Endodermal cell (in vitro differentiated cells): Measurements from ENCODE around the gene NAA40. TPM values are rescaled to one million over a fixed set of nuclear protein-coding genes. Genes with fewer than 3 reads are reported as not detected.

Experiments
- DNase-seq: peaks from one replicate; pipeline ENCODE4 v3.0.0-alpha.2; 2017
- H3K27ac ChIP-seq: 2 replicates; pipeline ENCODE4 v1.5.1; 2013; ENCODE audit warnings: mild to moderate bottlenecking, low read depth, low read length, moderate library complexity
- H3K27me3 ChIP-seq: 2 replicates; pipeline ENCODE4 v1.6.1; 2013; ENCODE audit warnings: mild to moderate bottlenecking, low read length, moderate library complexity; ENCODE audit not compliant: insufficient read depth, control insufficient read depth, poor library complexity, severe bottlenecking
- H3K36me3 ChIP-seq: 2 replicates; pipeline ENCODE4 v1.7.0; 2013; ENCODE audit warnings: mild to moderate bottlenecking, low read length, moderate library complexity; ENCODE audit not compliant: control insufficient read depth, insufficient read depth
- H3K4me1 ChIP-seq: one replicate; pipeline ENCODE4 v1.7.0; 2013; ENCODE audit warnings: low read length; ENCODE audit not compliant: control insufficient read depth, insufficient read depth
- H3K4me3 ChIP-seq: 2 replicates; pipeline ENCODE4 v1.5.1; 2013; ENCODE audit warnings: mild to moderate bottlenecking, low read length, moderate library complexity
- H3K9ac ChIP-seq: 2 replicates; pipeline ENCODE4 v1.6.1; 2013; ENCODE audit warnings: mild to moderate bottlenecking, low read length, moderate library complexity; ENCODE audit not compliant: poor library complexity, severe bottlenecking; ENCODE audit errors: extremely low read depth
- H3K9me3 ChIP-seq: 2 replicates; pipeline ENCODE4 v1.6.1; 2013; ENCODE audit warnings: mild to moderate bottlenecking, low read length, moderate library complexity; ENCODE audit not compliant: control insufficient read depth
- H3K27ac Mint-ChIP-seq: 2 replicates; pipeline ENCODE4 v1.8.0; 2020; ENCODE audit warnings: mixed read lengths
- H3K27me3 Mint-ChIP-seq: 2 replicates; pipeline ENCODE4 v1.8.0; 2021; ENCODE audit warnings: mild to moderate bottlenecking, mixed read lengths; ENCODE audit not compliant: insufficient read depth
- H3K36me3 Mint-ChIP-seq: 2 replicates; pipeline ENCODE4 v1.8.0; 2020; ENCODE audit warnings: low read depth, mixed read lengths
- H3K4me1 Mint-ChIP-seq: 2 replicates; pipeline ENCODE4 v1.8.0; 2020; ENCODE audit warnings: mixed read lengths
- H3K4me3 Mint-ChIP-seq: 2 replicates; pipeline ENCODE4 v1.8.0; 2020; ENCODE audit warnings: mild to moderate bottlenecking, moderate library complexity, mixed read lengths
- H3K9me3 Mint-ChIP-seq: 2 replicates; pipeline ENCODE4 v1.8.0; 2020; ENCODE audit warnings: mild to moderate bottlenecking, mixed read lengths
- WGBS, 2 experiments: methylation state at CpG; one replicate each; pipeline versions ENCODE4 v1.1.5 to v1.1.7; 2013; ENCODE audit warnings: missing lambda C conversion rate in 2 of 2, mixed read lengths in 1 of 2; ENCODE audit not compliant: insufficient coverage in 1 of 2, insufficient read length in 1 of 2; 5-methylcytosine and 5-hydroxymethylcytosine counted together
- total RNA-seq, 2 donors: library from RNA; stranded (reverse); fragmentation: NEBNext Ultra II Directional in 1 of 2; extraction: Animal tissue kit (Norgen Biotek cat#: 25700) in 1 of 2; gene quantifications; 2 replicates in 1 of 2; 3 replicates in 1 of 2; pipeline ENCODE4 v1.2.1, GENCODE V29; 2021
- TF ChIP-seq, protein P1 (sequence below): fragments of 200-600 bp; sonication (generic); conservative IDR thresholded peaks from 2 replicates; pipeline ENCODE4 v1.5.0; 2021; ENCODE audit warnings: antibody characterized with exemption, mild to moderate bottlenecking

Gene NAA40
- total RNA-seq, 2 donors from 2014 or later: 47.2 to 53.5 TPM

DNA sequence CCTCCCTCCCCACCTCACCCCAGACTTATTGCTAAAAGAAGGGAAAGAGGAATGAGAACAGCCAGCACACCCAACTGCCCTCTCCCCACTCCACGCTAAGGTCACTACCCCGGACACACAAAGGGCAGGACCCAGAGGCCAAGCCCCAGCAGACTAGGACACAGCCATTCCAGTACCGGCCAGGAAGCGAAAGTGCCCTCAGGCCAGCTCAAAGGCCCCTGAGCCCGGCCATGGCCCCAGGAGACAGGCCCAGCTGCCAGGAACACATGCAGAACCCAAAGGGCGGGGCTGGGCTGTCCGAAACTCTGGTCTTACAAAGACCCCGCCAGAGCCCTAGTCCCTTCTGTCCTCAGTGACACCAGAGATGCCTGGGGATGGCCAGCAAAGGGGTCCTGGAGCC is 27.4 kb upstream of the NAA40 start:
- Mint-ChIP-seq H3K4me3 (no peak overlapping the region), H3K36me3 (peaks cover 22% of the 10 kb centered on the region), H3K4me1 (peaks cover 7% of the 10 kb centered on the region), H3K27me3 (no peaks in the 10 kb centered on the region), H3K9me3 (no peaks in the 10 kb centered on the region), H3K27ac (peak overlapping the region; percentile 39)
- Histone ChIP-seq H3K4me1 (peaks cover 15% of the 10 kb centered on the region), H3K27me3 (no peaks in the 10 kb centered on the region), H3K27ac (peak overlapping the region; percentile 68), H3K36me3 (peaks cover 5% of the 10 kb centered on the region), H3K4me3 (no peak overlapping the region), H3K9me3 (no peaks in the 10 kb centered on the region), H3K9ac (no peak overlapping the region)
- TF ChIP-seq, protein P1, sequence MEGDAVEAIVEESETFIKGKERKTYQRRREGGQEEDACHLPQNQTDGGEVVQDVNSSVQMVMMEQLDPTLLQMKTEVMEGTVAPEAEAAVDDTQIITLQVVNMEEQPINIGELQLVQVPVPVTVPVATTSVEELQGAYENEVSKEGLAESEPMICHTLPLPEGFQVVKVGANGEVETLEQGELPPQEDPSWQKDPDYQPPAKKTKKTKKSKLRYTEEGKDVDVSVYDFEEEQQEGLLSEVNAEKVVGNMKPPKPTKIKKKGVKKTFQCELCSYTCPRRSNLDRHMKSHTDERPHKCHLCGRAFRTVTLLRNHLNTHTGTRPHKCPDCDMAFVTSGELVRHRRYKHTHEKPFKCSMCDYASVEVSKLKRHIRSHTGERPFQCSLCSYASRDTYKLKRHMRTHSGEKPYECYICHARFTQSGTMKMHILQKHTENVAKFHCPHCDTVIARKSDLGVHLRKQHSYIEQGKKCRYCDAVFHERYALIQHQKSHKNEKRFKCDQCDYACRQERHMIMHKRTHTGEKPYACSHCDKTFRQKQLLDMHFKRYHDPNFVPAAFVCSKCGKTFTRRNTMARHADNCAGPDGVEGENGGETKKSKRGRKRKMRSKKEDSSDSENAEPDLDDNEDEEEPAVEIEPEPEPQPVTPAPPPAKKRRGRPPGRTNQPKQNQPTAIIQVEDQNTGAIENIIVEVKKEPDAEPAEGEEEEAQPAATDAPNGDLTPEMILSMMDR: no peak
- DNase-seq: peak; percentile 58
- 89 to 91% methylated on average over 7 to 8 of the region's 8 CpGs for WGBS, 2 experiments

GRCh38 chr11:63911876-63912275 is 26.9 kb upstream of the NAA40 start:
- peaks cover 22% of the 10 kb centered on the region for H3K36me3 Mint-ChIP-seq
- TF ChIP-seq, protein P1: no peak
- DNase-seq: no peak
- no peaks in the 10 kb centered on the region for H3K27me3 Mint-ChIP-seq
- no peaks in the 10 kb centered on the region for H3K9me3 ChIP-seq
- peaks cover 5% of the 10 kb centered on the region for H3K36me3 ChIP-seq
- WGBS, 2 experiments: 95% methylated on average over 22 of the region's 22 CpGs; no CpG with 5 or more reads in 1 of the 2 experiments
- H3K27ac Mint-ChIP-seq: no peak overlapping the region
- H3K9me3 Mint-ChIP-seq: no peaks in the 10 kb centered on the region
- no peak overlapping the region for H3K9ac ChIP-seq
- peaks cover 15% of the 10 kb centered on the region for H3K4me1 ChIP-seq
- peak overlapping the region; percentile 68 for H3K27ac ChIP-seq
- H3K27me3 ChIP-seq: no peaks in the 10 kb centered on the region
- no peak overlapping the region for H3K4me3 ChIP-seq
- no peak overlapping the region for H3K4me3 Mint-ChIP-seq
- peaks cover 7% of the 10 kb centered on the region for H3K4me1 Mint-ChIP-seq

GRCh38 chr11:63912678-63913077 is 26.1 kb upstream of the NAA40 start:
- Histone ChIP-seq H3K36me3 (peaks cover 5% of the 10 kb centered on the region), H3K4me3 (no peak overlapping the region), H3K27ac (no peak overlapping the region), H3K4me1 (peaks cover 15% of the 10 kb centered on the region), H3K9ac (no peak overlapping the region), H3K9me3 (no peaks in the 10 kb centered on the region), H3K27me3 (no peaks in the 10 kb centered on the region)
- Mint-ChIP-seq H3K9me3 (no peaks in the 10 kb centered on the region), H3K4me1 (peaks cover 7% of the 10 kb centered on the region), H3K36me3 (peaks cover 22% of the 10 kb centered on the region), H3K27me3 (no peaks in the 10 kb centered on the region), H3K27ac (peak overlapping the region; percentile 52), H3K4me3 (no peak overlapping the region)
- WGBS, 2 experiments: 90 to 94% methylated on average over 5 to 7 of the region's 7 CpGs
- TF ChIP-seq, protein P1: no peak
- no peak for DNase-seq
